ENCODE data around the gene MAML3. TPM values are rescaled to one million over a fixed set of nuclear protein-coding genes. Genes with fewer than 3 reads are reported as not detected.

The MAML3 gene
- total and polyA plus RNA-seq, 2 of the 13 experiments (the other 11 are each of a cell fraction or from before 2014, with no cell fraction given): 0.05 to 0.13 TPM

DNA sequence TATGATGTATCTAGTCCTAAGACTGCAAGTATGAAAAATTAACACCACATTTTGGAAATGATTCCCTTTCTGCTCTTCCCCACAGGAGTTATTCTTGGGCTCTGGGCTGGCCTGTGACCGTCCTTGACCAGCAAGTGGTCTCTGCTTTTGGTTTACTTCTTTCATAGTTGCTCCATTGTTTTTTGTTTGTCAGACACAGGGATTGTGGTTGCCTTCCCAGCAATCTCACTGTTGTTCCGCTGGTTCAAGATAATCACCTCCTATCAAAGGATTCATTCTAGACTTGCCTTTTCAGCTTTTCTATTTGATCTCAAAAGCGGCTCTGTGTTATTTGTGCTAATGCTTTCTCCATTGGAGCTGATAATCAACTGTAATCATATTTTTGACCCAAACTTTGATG, 269.5 kb downstream of the MAML3 start (continued):
- TF ChIP-seq SOX13 (IDR thresholded peaks at IDR 0.05) (no peak), SOX13 (CRISPR knock-in tag; conservative IDR thresholded peaks at IDR 0.05 in 1 of 2, IDR thresholded peaks at IDR 0.05 in 1 of 2) (peak in 1 of 2 experiments; percentile 94; a peak in 2 of 4 replicates), ZNF546 (CRISPR knock-in tag; conservative IDR thresholded peaks at IDR 0.05) (no peak), ZNF552 (CRISPR knock-in tag; IDR thresholded peaks at IDR 0.05; ENCODE audit: borderline replicate concordance) (no peak), KAT2B (IDR thresholded peaks at IDR 0.05; ENCODE audit: borderline replicate concordance, low read depth, low read length) (no peak), RXRA (CRISPR knock-in tag; IDR thresholded peaks at IDR 0.05) (peak; percentile 63; the same call in 1 of the 2 replicates), ZNF30 (CRISPR knock-in tag; IDR thresholded peaks at IDR 0.05) (no peak), ATF1 (CRISPR knock-in tag; IDR thresholded peaks at IDR 0.05) (0 out of 2 replicates have a peak, but pooled peaks have one; percentile 18), ZNF12 (CRISPR knock-in tag; IDR thresholded peaks at IDR 0.05) (no peak), ZNF138 (CRISPR knock-in tag; IDR thresholded peaks at IDR 0.05; ENCODE audit: low read depth) (no peak), ZNF44 (CRISPR knock-in tag; IDR thresholded peaks at IDR 0.05) (no peak), KAT8 (CRISPR knock-in tag; IDR thresholded peaks at IDR 0.05) (no peak), FLYWCH1 (CRISPR knock-in tag; IDR thresholded peaks at IDR 0.05) (no peak), ZFP36L1 (CRISPR knock-in tag; IDR thresholded peaks at IDR 0.05) (no peak)
- TF ChIP-seq, protein P1, sequence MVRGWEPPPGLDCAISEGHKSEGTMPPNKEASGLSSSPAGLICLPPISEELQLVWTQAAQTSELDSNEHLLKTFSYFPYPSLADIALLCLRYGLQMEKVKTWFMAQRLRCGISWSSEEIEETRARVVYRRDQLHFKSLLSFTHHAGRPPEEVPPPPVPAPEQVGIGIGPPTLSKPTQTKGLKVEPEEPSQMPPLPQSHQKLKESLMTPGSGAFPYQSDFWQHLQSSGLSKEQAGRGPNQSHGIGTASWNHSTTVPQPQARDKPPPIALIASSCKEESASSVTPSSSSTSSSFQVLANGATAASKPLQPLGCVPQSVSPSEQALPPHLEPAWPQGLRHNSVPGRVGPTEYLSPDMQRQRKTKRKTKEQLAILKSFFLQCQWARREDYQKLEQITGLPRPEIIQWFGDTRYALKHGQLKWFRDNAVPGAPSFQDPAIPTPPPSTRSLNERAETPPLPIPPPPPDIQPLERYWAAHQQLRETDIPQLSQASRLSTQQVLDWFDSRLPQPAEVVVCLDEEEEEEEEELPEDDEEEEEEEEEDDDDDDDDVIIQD (CRISPR knock-in tag; IDR thresholded peaks at IDR 0.05; ENCODE audit: low read depth): no peak
- TF ChIP-seq, protein P2, sequence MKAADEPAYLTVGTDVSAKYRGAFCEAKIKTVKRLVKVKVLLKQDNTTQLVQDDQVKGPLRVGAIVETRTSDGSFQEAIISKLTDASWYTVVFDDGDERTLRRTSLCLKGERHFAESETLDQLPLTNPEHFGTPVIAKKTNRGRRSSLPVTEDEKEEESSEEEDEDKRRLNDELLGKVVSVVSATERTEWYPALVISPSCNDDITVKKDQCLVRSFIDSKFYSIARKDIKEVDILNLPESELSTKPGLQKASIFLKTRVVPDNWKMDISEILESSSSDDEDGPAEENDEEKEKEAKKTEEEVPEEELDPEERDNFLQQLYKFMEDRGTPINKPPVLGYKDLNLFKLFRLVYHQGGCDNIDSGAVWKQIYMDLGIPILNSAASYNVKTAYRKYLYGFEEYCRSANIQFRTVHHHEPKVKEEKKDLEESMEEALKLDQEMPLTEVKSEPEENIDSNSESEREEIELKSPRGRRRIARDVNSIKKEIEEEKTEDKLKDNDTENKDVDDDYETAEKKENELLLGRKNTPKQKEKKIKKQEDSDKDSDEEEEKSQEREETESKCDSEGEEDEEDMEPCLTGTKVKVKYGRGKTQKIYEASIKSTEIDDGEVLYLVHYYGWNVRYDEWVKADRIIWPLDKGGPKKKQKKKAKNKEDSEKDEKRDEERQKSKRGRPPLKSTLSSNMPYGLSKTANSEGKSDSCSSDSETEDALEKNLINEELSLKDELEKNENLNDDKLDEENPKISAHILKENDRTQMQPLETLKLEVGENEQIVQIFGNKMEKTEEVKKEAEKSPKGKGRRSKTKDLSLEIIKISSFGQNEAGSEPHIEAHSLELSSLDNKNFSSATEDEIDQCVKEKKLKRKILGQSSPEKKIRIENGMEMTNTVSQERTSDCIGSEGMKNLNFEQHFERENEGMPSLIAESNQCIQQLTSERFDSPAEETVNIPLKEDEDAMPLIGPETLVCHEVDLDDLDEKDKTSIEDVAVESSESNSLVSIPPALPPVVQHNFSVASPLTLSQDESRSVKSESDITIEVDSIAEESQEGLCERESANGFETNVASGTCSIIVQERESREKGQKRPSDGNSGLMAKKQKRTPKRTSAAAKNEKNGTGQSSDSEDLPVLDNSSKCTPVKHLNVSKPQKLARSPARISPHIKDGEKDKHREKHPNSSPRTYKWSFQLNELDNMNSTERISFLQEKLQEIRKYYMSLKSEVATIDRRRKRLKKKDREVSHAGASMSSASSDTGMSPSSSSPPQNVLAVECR (CRISPR knock-in tag; IDR thresholded peaks at IDR 0.05; ENCODE audit: borderline replicate concordance): no peak
- TF ChIP-seq, protein P3, sequence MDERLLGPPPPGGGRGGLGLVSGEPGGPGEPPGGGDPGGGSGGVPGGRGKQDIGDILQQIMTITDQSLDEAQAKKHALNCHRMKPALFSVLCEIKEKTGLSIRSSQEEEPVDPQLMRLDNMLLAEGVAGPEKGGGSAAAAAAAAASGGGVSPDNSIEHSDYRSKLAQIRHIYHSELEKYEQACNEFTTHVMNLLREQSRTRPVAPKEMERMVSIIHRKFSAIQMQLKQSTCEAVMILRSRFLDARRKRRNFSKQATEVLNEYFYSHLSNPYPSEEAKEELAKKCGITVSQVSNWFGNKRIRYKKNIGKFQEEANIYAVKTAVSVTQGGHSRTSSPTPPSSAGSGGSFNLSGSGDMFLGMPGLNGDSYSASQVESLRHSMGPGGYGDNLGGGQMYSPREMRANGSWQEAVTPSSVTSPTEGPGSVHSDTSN (CRISPR knock-in tag; IDR thresholded peaks at IDR 0.05): no peak
- TF ChIP-seq, protein P4, sequence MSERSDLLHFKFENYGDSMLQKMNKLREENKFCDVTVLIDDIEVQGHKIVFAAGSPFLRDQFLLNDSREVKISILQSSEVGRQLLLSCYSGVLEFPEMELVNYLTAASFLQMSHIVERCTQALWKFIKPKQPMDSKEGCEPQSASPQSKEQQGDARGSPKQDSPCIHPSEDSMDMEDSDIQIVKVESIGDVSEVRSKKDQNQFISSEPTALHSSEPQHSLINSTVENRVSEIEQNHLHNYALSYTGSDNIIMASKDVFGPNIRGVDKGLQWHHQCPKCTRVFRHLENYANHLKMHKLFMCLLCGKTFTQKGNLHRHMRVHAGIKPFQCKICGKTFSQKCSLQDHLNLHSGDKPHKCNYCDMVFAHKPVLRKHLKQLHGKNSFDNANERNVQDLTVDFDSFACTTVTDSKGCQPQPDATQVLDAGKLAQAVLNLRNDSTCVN (CRISPR knock-in tag; IDR thresholded peaks at IDR 0.05; ENCODE audit: borderline replicate concordance): no peak
- TF ChIP-seq, protein P5, sequence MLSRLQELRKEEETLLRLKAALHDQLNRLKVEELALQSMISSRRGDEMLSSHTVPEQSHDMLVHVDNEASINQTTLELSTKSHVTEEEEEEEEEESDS (CRISPR knock-in tag; IDR thresholded peaks at IDR 0.05; ENCODE audit: borderline replicate concordance): no peak

Data from HepG2 (cell line).